Sigmoid colon (tissue), 4 donors: ENCODE results near the gene TPK1.

Source experiments
- EP300 ChIP-seq, 4 donors: sonication (generic); formaldehyde crosslinking; IDR thresholded peaks; one replicate each; pipeline ENCODE4 v1.6.1; 2017; ENCODE audit warnings: antibody characterized with exemption in 4 of 4
- POLR2A ChIP-seq, 2 donors: fragments of 450-650 bp; IDR thresholded peaks; one replicate each; pipeline ENCODE4 v1.6.1; 2016; ENCODE audit warnings: antibody characterized with exemption in 2 of 2, mild to moderate bottlenecking in 2 of 2, moderate library complexity in 2 of 2

GRCh38 chr7:144671429-144671828 lies 164.4 kb downstream of the TPK1 start:
- no peak for TF ChIP-seq POLR2A (IDR thresholded peaks at IDR 0.05)
- no peak for TF ChIP-seq EP300 (IDR thresholded peaks at IDR 0.05)
